Left lung (tissue), 10 donors: Measurements from ENCODE around the gene USP31. TPM values are rescaled to one million over a fixed set of nuclear protein-coding genes. Genes with fewer than 3 reads are reported as not detected.

Source experiments
- ATAC-seq: fragments of 200-7000 bp; cut with Tn5 transposase; one replicate; pipeline ENCODE4 v1.9.1; 2020; ENCODE audit warnings: moderate library complexity
- DNase-seq, 4 donors: peaks; one replicate each; pipeline ENCODE4 v3.0.0-alpha.2; 2013 to 2020
- H3K27ac ChIP-seq, 2 donors: fragments of 200-600 bp; sonication (generic) in 1 of 2; one replicate each; pipeline versions ENCODE4 v1.5.0 to v1.8.0; 2020 to 2021
- H3K27me3 ChIP-seq, 2 donors: fragments of 200-600 bp; sonication (generic) in 1 of 2; one replicate each; pipeline versions ENCODE4 v1.5.0 to v1.8.0; 2020 to 2021
- H3K36me3 ChIP-seq, 2 donors: fragments of 200-600 bp; sonication (generic) in 1 of 2; one replicate each; pipeline versions ENCODE4 v1.5.0 to v1.8.0; 2020 to 2021
- H3K4me1 ChIP-seq, 2 donors: fragments of 200-600 bp; one replicate each; pipeline ENCODE4 v1.8.0; 2021
- H3K4me3 ChIP-seq, 2 donors: fragments of 200-600 bp; sonication (generic) in 1 of 2; one replicate each; pipeline versions ENCODE4 v1.5.0 to v1.8.0; 2020 to 2021; ENCODE audit warnings: mild to moderate bottlenecking in 1 of 2
- H3K9me3 ChIP-seq, 2 donors: fragments of 200-600 bp; sonication (generic) in 1 of 2; one replicate each; pipeline versions ENCODE4 v1.5.0 to v1.8.0; 2020 to 2021
- intact Hi-C, 2 donors: fragments of 100-400 bp; cut with DNase I; formaldehyde crosslinking; loops; one replicate each; pipeline versions ENCODE4 v1.11.2 to v1.14.2; 2022
- polyA plus RNA-seq, 6 donors: library from polyadenylated mRNA; unstranded; fragments of 120-200 nt; gene quantifications; one replicate each; pipeline ENCODE4 v1.2.1, GENCODE V29; 2013; ENCODE audit not compliant: insufficient read length in 6 of 6
- total RNA-seq, 2 donors: library from RNA; stranded (reverse); fragmentation: NEBNext Ultra II Directional; extraction: Animal tissue kit (Norgen Biotek cat#: 25700); gene quantifications; one replicate each; pipeline ENCODE4 v1.2.1, GENCODE V29; 2021
- TF ChIP-seq, protein P1 (sequence below), 2 donors: fragments of 200-600 bp; sonication (generic) in 1 of 2; IDR thresholded peaks; one replicate each; pipeline versions ENCODE4 v1.5.0 to v1.8.0; 2021; ENCODE audit warnings: antibody characterized with exemption in 2 of 2
- donor health status: DM: no; HTN: yes; CAD: no.
- donor health status: DM: no; HTN: no; CAD: no.

USP31 gene
- total and polyA plus RNA-seq, 8 donors = 8.7 to 17.7 (median 9.8) TPM

GRCh38 chr16:23072769-23073549, 76.3 kb downstream of the USP31 start:
- Histone ChIP-seq H3K4me1 (peaks cover 0 to 6% of the 10 kb centered on the region in 2 donors), H3K9me3 (no peaks in the 10 kb centered on the region), H3K4me3 (no peak overlapping the region), H3K36me3 (peaks cover 0 to 62% of the 10 kb centered on the region in 2 donors), H3K27me3 (no peaks in the 10 kb centered on the region), H3K27ac (no peak overlapping the region)
- TF ChIP-seq, protein P1, sequence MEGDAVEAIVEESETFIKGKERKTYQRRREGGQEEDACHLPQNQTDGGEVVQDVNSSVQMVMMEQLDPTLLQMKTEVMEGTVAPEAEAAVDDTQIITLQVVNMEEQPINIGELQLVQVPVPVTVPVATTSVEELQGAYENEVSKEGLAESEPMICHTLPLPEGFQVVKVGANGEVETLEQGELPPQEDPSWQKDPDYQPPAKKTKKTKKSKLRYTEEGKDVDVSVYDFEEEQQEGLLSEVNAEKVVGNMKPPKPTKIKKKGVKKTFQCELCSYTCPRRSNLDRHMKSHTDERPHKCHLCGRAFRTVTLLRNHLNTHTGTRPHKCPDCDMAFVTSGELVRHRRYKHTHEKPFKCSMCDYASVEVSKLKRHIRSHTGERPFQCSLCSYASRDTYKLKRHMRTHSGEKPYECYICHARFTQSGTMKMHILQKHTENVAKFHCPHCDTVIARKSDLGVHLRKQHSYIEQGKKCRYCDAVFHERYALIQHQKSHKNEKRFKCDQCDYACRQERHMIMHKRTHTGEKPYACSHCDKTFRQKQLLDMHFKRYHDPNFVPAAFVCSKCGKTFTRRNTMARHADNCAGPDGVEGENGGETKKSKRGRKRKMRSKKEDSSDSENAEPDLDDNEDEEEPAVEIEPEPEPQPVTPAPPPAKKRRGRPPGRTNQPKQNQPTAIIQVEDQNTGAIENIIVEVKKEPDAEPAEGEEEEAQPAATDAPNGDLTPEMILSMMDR (IDR thresholded peaks at IDR 0.05) = no peak
- intact Hi-C loops = no loop called here
- ATAC-seq (no peak), DNase-seq (no peak)

DNA sequence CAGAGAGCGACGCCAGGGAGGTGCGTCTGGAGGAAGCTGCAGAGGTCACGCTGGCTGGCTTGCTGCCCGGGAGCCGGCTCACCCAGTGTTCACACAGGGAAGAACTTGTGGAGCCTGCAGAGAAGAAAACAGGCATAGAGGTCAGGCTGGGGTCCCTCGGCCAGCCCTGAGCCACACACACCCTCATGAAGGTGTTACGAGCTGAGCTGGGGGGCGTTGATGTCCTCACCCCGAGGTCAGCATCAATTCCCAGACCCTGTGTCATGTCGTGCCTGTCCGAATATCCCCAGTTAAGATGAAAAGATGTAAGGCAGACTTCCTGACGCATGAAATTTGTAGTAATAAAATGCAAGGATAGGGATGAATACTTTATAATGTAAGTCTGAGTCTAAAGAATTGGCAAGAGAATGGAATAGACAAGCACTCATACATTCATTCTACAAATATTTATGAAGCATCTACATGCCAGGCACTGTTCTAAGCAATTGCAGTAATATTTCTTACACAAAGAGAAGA, 77.1 kb downstream of the USP31 start:
- H3K4me3 ChIP-seq = no peak overlapping the region
- no peaks in the 10 kb centered on the region for H3K9me3 ChIP-seq
- no peaks in the 10 kb centered on the region for H3K27me3 ChIP-seq
- no peak overlapping the region for H3K27ac ChIP-seq
- intact Hi-C loops = no loop called here
- peaks cover 0 to 6% of the 10 kb centered on the region in 2 donors for H3K4me1 ChIP-seq
- peaks cover 0 to 68% of the 10 kb centered on the region in 2 donors for H3K36me3 ChIP-seq
- peak in 3 of 4 donors; percentile 13 to 67 (median 40) for DNase-seq
- TF ChIP-seq, protein P1 (IDR thresholded peaks at IDR 0.05) = no peak
- ATAC-seq = peak; percentile 58

DNA sequence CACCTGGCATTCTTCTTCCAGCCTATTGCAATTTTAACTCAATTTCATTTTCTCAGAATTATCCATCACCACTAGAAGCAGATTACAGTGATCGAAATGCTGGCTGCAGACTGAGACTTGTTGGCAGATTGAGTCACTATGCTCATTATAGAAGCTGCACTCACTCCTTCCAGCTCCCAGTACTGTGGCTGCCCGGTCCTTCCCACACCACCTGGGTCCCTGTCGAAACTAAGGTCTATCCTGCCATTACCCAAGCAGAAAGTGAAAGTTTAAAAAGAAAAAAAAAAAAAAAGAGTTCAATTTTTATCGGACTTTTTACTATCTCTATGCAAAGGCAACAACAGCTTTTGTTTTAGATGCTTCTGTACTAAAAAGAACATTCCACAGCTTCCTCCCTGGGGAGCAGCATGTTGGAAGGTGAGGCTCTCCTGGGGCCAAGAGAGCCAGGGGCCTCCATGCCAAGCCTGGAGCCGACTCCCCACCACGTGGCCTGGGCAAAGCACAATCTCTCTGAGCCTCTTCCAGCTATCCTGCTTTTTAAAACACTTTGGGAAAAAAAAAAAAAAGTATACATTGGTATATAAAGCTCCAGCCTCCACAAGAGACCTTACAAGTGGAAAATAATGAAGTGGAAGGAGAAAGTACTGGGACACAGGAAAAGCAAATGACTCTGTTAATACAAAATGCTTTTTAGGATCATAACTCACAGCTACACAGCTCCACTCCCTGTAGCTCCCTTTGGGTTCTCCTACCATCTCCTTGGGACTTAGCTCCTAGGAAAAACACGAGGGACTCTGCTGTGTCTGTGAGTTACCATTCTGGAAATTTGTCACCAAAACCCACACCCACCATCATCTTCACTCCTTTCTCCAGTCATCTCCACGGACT, 77.8 kb downstream of the USP31 start:
- Histone ChIP-seq H3K36me3 (peaks cover 0 to 73% of the 10 kb centered on the region in 2 donors), H3K4me1 (peaks cover 0 to 6% of the 10 kb centered on the region in 2 donors), H3K9me3 (no peaks in the 10 kb centered on the region), H3K27ac (peak overlapping the region in 1 of 2 donors; percentile 15), H3K27me3 (no peaks in the 10 kb centered on the region), H3K4me3 (no peak overlapping the region)
- peak; percentile 27 for ATAC-seq
- TF ChIP-seq, protein P1 (IDR thresholded peaks at IDR 0.05) = no peak
- intact Hi-C loops = no loop called here
- DNase-seq = no peak

GRCh38 chr16:23069844-23070243, 79.4 kb downstream of the USP31 start:
- H3K36me3 ChIP-seq = peaks cover 0 to 75% of the 10 kb centered on the region in 2 donors
- TF ChIP-seq, protein P1 (IDR thresholded peaks at IDR 0.05) = no peak
- no peak overlapping the region for H3K27ac ChIP-seq
- ATAC-seq (no peak), DNase-seq (no peak)
- peaks cover 0 to 6% of the 10 kb centered on the region in 2 donors for H3K4me1 ChIP-seq
- intact Hi-C loops = no loop called here
- no peaks in the 10 kb centered on the region for H3K9me3 ChIP-seq
- H3K27me3 ChIP-seq = no peaks in the 10 kb centered on the region
- H3K4me3 ChIP-seq = no peak overlapping the region
